Stimulated activated naive CD8-positive, alpha-beta T cell treated with anti-CD3 and anti-CD28 coated beads, Interleukin-15, Interleukin-2, amounts not matched to agents 100 ng/mL and 50 ng/mL, for 24 hours (primary cell): ENCODE measurements around the gene CDK2AP2.
"Not testable (repeated sequence)": the region's sequence is repeated elsewhere in the genome, so short reads cannot be mapped to it uniquely, and the experiment has no call there.

ENCODE experiments used
- H3K27ac Mint-ChIP-seq: one replicate; pipeline ENCODE4 v1.8.0; 2021; ENCODE audit warnings: mild to moderate bottlenecking, mixed read lengths
- H3K27me3 Mint-ChIP-seq: one replicate; pipeline ENCODE4 v1.8.0; 2021; ENCODE audit warnings: mixed read lengths
- H3K36me3 Mint-ChIP-seq: one replicate; pipeline ENCODE4 v1.8.0; 2021; ENCODE audit warnings: low read depth, mixed read lengths
- H3K4me1 Mint-ChIP-seq: one replicate; pipeline ENCODE4 v1.8.0; 2021; ENCODE audit warnings: low read depth, mixed read lengths
- H3K4me3 Mint-ChIP-seq: one replicate; pipeline ENCODE4 v1.8.0; 2021; ENCODE audit warnings: mild to moderate bottlenecking, mixed read lengths
- H3K9me3 Mint-ChIP-seq: one replicate; pipeline ENCODE4 v1.8.0; 2021; ENCODE audit warnings: mixed read lengths

CDK2AP2 gene

DNA sequence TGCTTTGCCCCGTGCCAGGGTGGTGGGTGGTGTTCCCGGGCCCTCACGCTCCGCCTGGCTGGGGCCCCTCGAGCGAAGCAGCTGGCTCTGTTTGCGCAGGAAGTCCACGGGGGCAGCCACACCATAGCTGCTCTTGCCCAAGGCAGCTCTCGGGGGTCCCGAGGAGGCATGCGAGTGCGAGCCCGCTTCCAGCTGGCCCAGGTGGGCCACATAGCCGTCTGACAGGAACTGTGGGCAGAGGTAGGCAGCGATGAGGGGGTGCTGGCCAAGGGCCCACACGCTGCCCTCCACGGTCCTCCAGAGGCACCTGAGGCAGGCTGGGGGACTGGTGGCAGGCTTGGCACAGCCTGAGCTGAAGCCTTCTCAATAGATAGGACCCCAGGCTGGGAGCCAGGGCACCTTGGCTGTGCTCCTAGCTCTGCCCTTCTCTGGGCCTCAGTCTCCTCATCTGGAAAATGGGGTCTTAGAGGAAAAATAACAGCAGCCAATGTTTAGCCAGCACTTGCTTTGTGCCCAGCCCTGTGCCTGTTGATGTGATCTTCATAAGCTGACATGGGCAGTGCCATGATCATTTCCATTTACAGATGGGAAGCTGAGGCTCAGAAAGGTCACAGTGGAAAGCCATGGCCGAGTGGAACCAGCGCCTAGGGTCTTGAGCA is 15.8 kb downstream of the CDK2AP2 start:
- peaks cover 24% of the 10 kb centered on the region for H3K36me3 Mint-ChIP-seq
- H3K4me1 Mint-ChIP-seq, result peaks cover 24% of the 10 kb centered on the region
- no peak overlapping the region for H3K27ac Mint-ChIP-seq
- H3K9me3 Mint-ChIP-seq, result no peaks in the 10 kb centered on the region
- no peaks in the 10 kb centered on the region for H3K27me3 Mint-ChIP-seq
- H3K4me3 Mint-ChIP-seq, result no peak overlapping the region

DNA sequence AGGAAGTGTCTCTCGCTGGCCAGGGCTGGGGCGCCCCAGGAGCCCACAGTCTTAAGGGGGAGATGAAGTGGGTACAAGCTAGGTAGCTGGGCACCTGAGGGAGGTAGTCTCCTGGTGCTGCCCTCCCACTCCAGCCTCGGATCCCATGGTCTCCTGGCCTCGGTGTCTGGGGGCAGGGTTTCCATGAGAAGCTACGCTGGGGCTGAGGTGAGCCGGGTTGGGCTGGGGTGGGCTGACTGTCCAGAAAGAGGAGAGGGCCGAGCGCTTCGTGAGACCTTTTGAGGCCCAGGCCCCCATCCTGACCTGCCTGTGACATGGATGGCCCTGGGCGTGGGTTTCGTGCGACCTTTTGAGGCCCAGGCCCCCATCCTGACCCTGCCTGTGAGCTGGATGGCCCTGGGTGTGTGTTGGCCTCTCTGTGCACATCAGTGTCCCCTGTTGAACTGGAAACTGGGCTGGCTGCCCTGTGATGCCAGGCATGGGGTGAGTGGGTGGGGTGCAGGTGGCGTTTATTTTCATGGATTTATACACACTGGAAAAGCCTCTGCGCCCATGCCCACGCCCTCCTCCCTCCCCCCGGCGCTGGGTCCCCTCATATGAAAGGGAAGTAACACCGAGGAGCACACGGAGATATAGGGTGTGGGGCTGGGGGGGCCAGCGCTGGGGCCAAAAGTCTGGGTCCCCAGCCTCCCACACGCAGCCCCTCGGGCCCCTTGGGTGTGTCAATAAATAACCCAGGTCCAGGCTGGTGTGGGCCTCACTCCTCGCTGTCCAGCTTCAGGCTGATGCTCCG is 16.5 kb downstream of the CDK2AP2 start:
- Mint-ChIP-seq H3K36me3 (peaks cover 28% of the 10 kb centered on the region), H3K4me1 (peaks cover 31% of the 10 kb centered on the region), H3K27me3 (no peaks in the 10 kb centered on the region), H3K4me3 (no peak overlapping the region), H3K9me3 (no peaks in the 10 kb centered on the region), H3K27ac (peak overlapping the region; percentile 52)

DNA sequence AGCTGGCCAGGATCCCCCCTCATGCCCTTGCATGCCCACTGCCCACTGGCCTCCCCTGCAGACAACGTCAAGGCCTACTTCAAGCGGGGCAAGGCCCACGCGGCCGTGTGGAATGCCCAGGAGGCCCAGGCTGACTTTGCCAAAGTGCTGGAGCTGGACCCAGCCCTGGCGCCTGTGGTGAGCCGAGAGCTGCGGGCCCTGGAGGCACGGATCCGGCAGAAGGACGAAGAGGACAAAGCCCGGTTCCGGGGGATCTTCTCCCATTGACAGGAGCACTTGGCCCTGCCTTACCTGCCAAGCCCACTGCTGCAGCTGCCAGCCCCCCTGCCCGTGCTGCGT is 17.3 kb downstream of the CDK2AP2 start:
- peaks cover 31% of the 10 kb centered on the region for H3K36me3 Mint-ChIP-seq

DNA sequence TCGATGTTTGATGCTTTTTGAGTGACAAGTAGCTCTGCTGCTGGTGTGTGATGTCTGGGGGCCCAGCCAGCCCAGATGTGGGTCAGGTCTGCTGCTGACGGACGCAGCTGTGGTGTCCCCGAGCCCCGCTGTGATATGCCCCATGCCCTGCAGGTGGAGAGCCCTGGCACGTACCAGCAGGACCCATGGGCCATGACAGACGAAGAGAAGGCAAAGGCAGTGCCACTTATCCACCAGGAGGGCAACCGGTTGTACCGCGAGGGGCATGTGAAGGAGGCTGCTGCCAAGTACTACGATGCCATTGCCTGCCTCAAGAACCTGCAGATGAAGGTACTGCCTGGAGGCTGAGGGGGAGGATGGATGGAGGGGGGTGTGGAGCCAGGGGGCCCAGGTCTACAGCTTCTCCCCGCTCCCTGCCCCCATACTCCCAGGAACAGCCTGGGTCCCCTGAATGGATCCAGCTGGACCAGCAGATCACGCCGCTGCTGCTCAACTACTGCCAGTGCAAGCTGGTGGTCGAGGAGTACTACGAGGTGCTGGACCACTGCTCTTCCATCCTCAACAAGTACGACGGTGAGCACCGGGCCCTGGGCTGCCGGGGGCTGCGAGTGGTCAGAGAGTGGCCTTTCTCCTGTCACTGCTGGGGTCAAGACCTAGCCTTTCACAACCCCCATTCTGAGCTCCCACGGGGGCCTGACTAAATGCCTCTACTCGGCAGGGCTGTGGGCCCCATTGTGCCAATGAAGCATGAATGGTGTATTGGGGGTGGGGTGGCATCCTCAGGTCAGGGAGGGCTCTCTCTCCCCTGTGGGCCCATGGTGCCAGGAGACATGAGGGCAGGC is 17.9 kb downstream of the CDK2AP2 start:
- Mint-ChIP-seq H3K4me3 (peak overlapping the region; percentile 41), H3K4me1 (peaks cover 44% of the 10 kb centered on the region), H3K27me3 (no peaks in the 10 kb centered on the region), H3K36me3 (peaks cover 33% of the 10 kb centered on the region), H3K9me3 (no peaks in the 10 kb centered on the region), H3K27ac (peak overlapping the region; percentile 87)

More for the DNA sequence above, 17.3 kb downstream of the CDK2AP2 start:
- H3K4me1 Mint-ChIP-seq, result peaks cover 39% of the 10 kb centered on the region
- no peaks in the 10 kb centered on the region for H3K9me3 Mint-ChIP-seq
- no peak overlapping the region for H3K4me3 Mint-ChIP-seq
- no peaks in the 10 kb centered on the region for H3K27me3 Mint-ChIP-seq
- H3K27ac Mint-ChIP-seq, result peak overlapping the region; percentile 52

DNA sequence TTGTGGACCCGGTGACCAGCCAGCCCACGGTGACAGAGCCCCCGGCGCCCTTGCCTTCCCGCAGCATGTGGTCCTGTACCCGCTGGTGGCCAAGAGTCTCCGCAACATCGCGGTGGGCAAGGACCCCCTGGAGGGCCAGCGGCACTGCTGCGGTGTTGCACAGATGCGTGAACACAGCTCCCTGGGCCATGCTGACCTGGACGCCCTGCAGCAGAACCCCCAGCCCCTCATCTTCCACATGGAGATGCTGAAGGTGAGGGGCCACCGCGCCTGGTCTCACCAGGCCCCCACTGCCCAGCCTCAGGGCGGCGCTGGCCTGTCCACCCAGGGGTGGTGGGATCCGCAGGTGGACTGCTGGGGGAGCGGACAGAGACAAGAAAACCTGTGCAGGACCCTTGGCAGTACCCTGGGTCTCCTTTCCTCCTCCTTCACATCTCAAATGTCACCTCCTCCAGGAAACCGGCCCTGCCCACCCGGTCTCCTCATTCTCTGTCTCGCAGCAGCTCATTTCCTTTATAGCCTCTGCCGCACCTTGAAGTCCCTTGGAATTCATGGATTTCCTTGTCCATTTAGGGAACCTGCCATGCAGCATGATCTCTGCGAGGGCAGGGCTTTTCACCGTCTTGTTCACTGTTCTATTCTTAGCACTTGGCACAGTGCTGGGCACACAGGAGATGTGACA is 18.6 kb downstream of the CDK2AP2 start:
- Mint-ChIP-seq H3K27ac (peak overlapping the region; percentile 87), H3K9me3 (no peaks in the 10 kb centered on the region), H3K27me3 (no peaks in the 10 kb centered on the region), H3K36me3 (peaks cover 39% of the 10 kb centered on the region), H3K4me1 (peaks cover 51% of the 10 kb centered on the region), H3K4me3 (peak overlapping the region; percentile 41)

DNA sequence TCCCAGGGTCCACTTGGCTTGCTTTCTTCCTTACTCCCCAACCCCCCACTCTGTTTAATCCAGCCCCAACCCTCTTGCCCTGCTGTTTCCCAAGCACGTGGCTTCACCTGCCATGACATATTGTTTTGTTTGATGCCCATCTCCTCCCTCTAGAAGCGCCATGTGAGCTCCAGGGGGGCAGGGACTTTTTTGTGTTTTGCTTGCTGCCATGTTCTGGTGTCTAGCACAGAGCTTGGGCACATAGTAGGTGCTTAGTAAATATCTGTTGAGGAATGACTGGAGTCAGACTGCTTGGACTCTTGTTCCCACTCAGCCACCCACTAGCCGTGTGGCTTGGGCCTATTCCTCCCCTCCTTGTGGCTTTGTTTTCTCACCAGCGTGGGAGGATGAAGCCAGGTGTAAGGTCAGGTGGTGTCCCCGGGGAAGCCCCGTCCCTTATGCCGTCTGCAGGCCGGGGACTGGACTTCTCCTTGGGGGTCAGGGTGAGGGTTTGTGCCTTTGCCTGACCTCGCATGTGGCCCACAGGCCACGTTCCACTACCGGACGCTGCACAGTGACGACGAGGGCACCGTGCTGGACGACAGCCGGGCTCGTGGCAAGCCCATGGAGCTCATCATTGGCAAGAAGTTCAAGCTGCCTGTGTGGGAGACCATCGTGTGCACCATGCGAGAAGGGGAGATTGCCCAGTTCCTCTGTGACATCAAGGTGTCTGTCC is 21.3 kb downstream of the CDK2AP2 start:
- no peaks in the 10 kb centered on the region for H3K27me3 Mint-ChIP-seq
- H3K4me1 Mint-ChIP-seq, result peaks cover 73% of the 10 kb centered on the region
- H3K36me3 Mint-ChIP-seq, result peaks cover 47% of the 10 kb centered on the region
- peak overlapping the region; percentile 90 for H3K4me3 Mint-ChIP-seq
- peak overlapping the region; percentile 92 for H3K27ac Mint-ChIP-seq
- no peaks in the 10 kb centered on the region for H3K9me3 Mint-ChIP-seq

DNA sequence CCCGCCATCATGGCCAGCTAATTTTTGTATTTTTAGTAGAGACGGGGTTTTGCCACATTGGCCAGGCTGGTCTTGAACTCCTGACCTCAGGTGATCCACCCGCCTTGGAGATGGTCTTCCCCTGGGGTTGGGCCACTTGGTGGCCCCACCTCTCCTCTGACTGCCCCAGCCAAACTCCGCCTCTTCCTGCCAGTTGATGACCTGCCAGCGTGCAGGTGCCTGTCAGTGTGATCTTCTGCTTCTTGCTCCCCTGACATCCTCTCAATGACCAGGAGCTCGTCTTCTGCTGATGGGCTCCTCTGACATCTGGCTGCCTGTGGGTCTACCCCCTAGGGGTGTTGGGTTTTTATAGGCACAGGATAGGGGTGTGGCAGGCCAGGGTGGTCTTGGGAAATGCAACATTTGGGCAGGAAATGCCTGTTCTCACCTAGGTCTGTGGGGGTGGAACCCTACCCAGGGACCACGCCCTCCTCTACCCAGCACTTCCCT is 22.0 kb downstream of the CDK2AP2 start:
- peaks cover 73% of the 10 kb centered on the region for H3K4me1 Mint-ChIP-seq
- H3K4me3 Mint-ChIP-seq, result peak overlapping the region; percentile 90
- not testable (repeated sequence) for H3K9me3 Mint-ChIP-seq, H3K27me3 Mint-ChIP-seq
- H3K36me3 Mint-ChIP-seq, result peaks cover 45% of the 10 kb centered on the region
- H3K27ac Mint-ChIP-seq, result peak overlapping the region; percentile 92

DNA sequence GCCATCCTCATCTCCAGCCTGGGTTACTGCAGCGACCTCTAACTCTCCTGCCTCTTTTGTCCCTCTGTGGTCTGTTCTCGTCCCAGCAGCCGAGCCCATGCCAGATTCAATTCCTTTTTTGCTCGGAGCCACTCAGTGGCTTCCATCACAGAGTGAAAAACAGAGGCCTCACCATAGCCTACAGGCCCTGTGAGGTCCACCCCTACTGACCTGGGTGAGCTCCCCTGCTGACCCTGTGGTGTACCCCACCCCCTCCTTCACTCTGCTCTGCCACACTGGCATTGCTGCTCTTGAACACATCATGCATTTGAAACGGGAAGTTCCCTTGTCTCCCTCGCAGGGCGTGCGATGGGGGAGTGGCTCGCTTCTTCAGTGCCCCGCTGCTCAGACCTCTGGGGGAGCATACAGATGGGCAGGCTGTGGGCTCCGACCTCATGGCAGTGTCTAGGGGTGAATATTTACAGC is 23.1 kb downstream of the CDK2AP2 start:
- Mint-ChIP-seq H3K9me3 (no peaks in the 10 kb centered on the region), H3K36me3 (peaks cover 41% of the 10 kb centered on the region), H3K27me3 (no peaks in the 10 kb centered on the region), H3K4me1 (peaks cover 72% of the 10 kb centered on the region), H3K4me3 (peak overlapping the region; percentile 90), H3K27ac (peak overlapping the region; percentile 99)

DNA sequence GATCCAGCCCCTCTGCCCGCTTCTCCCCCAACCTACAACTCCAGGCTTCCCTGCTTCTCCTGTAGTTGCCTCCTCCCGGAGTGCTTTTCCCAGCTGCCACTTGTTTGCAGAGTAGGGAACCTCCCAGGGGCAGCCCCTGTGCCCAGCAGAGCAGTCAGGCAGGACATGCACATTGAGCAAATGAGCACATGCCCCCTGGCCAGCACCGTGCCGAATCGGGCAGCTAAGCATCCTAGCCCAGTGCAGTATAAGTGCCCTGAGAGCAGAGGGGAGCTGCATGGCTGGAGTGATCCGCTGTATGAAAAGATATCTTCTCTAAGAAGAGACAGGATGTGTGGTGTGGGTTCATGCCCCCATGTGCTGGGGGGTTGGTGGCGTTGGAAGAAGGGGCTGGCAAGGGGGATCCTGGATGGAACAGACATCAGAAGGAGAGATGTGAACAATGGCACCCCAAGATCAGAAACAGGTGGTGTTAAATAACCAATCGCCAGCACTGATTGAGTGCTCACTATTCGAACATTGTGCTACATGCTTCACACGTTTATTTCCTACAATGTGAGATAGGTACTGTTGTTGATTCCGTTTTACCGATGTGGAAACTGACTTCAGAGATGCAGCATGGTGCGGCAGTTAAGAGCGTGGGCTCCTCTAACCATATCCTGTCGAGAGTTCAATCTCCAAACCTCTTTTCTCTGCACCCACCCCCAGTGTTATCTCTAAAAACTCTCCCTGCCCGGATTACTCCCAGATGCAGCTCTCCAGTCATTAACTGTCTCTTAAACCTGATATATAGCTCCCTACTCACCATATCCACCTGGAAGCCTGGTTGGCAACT is 23.9 kb downstream of the CDK2AP2 start:
- H3K27ac Mint-ChIP-seq, result peak overlapping the region; percentile 99
- H3K27me3 Mint-ChIP-seq, result no peaks in the 10 kb centered on the region
- peaks cover 67% of the 10 kb centered on the region for H3K4me1 Mint-ChIP-seq
- peaks cover 36% of the 10 kb centered on the region for H3K36me3 Mint-ChIP-seq
- H3K4me3 Mint-ChIP-seq, result peak overlapping the region; percentile 90
- no peaks in the 10 kb centered on the region for H3K9me3 Mint-ChIP-seq

DNA sequence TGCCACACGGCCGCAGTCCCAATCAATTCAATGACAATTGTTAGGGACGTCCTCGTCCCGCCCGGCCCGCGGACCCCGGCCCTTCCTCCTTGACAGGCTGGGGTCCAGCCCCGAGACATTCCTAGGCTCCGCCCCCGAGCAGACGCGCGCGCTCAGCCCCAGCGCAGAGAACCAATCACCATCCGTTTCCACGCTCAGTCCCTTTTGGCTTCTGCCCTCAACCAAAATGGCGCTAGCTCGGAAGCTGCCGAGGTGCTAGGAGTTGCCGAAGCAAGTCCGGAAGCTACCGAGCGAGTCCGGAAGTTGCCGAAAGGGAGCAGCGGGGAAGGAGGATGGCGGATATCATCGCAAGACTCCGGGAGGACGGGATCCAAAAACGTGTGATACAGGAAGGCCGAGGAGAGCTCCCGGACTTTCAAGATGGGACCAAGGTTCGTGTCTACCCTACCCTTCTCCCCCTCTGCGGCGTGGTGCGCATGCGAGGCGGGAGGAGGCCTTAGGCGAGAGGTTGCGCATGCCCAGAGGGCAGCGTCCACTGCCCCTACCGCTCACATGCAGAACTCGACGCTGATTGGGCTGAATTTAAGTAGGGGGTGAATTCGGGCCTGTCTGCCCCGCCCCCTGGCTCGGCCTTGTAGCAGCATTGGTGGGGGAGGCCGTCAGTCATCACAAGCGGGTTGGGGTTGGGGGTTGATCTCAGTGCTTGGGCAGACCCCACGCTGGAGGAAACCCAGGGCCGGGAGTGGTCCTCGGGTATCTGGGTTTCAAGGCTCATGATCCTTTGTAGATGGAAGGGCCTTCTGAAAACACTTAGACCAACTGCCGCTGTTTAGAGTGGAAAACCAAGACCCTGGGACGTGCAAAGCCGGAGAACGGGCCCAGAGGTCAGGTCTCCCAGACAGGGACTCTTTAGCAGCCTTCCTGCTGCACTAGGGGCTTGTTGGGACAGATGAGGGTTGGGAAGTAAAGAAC is 24.8 kb downstream of the CDK2AP2 start, which contains the start of gene AIP:
Gene AIP, plus strand, starts transcription at position 200 of the 972 bp plus-strand sequence. Its CDS starts 133 bp downstream, at position 333.
- Mint-ChIP-seq H3K4me1 (peaks cover 58% of the 10 kb centered on the region), H3K27ac (peak within 1 kb of the TSS; percentile 99), H3K4me3 (peak within 1 kb of the TSS; percentile 90), H3K9me3 (no peaks in the 10 kb centered on the region), H3K27me3 (no peaks in the 10 kb centered on the region), H3K36me3 (peaks cover 36% of the 10 kb centered on the region)

DNA sequence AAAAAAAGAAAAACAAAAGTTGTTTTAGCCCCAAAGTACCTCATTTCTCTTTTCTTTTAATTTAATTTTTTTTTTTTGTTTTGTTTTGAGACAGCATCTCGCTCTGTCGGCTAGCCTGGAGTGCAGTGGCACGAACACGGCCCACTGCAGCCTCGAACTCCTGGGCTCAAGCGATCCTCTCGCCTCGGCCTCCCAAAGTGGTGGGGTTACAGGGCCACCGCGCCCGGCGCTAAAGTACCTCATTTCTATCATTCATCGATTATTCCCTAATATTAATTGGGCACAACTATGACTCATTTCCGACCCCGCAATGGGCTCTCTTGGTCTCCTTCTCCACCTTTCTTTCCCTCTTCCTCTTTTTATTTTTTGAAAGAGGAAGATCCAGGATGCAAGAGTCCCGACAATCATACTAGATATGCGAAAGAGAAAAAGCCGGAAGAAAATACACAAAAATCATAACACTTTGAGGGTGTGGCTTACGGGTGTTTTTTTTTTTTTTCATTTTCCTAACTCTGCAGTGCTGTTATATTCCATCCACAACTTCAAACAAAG is 25.6 kb downstream of the CDK2AP2 start:
- H3K27me3 Mint-ChIP-seq, result no peaks in the 10 kb centered on the region
- H3K4me3 Mint-ChIP-seq, result peak overlapping the region; percentile 90
- peaks cover 28% of the 10 kb centered on the region for H3K36me3 Mint-ChIP-seq
- no peaks in the 10 kb centered on the region for H3K9me3 Mint-ChIP-seq
- H3K27ac Mint-ChIP-seq, result peak overlapping the region; percentile 99
- peaks cover 50% of the 10 kb centered on the region for H3K4me1 Mint-ChIP-seq
